Upper lobe of right lung (tissue), 1 donor: ENCODE measurements around the gene SLC26A8. TPM values are rescaled to one million over a fixed set of nuclear protein-coding genes. Genes with fewer than 3 reads are reported as not detected.
"Not testable (repeated sequence)": the region's sequence is repeated elsewhere in the genome, so short reads cannot be mapped to it uniquely, and the experiment has no call there.

ENCODE experiments used
- ATAC-seq: fragments of 200-7000 bp; cut with Tn5 transposase; one replicate; pipeline ENCODE4 v1.9.1; 2020; ENCODE audit warnings: mild to moderate bottlenecking, moderate library complexity
- DNase-seq: peaks from one replicate; pipeline ENCODE4 v3.0.0-alpha.2; 2020
- H3K27ac ChIP-seq: fragments of 200-600 bp; one replicate; pipeline ENCODE4 v1.8.0; 2022
- H3K27me3 ChIP-seq: fragments of 200-600 bp; one replicate; pipeline ENCODE4 v1.8.0; 2022; ENCODE audit warnings: mild to moderate bottlenecking
- H3K36me3 ChIP-seq: fragments of 200-600 bp; one replicate; pipeline ENCODE4 v1.8.0; 2022
- H3K4me1 ChIP-seq: fragments of 200-600 bp; one replicate; pipeline ENCODE4 v1.8.0; 2022
- H3K4me3 ChIP-seq: fragments of 200-600 bp; one replicate; pipeline ENCODE4 v1.8.0; 2022; ENCODE audit warnings: mild to moderate bottlenecking
- H3K9me3 ChIP-seq: fragments of 200-600 bp; one replicate; pipeline ENCODE4 v1.8.0; 2022
- CTCF ChIP-seq: fragments of 200-600 bp; IDR thresholded peaks from one replicate; pipeline ENCODE4 v1.8.0; 2022; ENCODE audit warnings: antibody characterized with exemption
- intact Hi-C: fragments of 100-400 bp; cut with DNase I; formaldehyde crosslinking; loops from one replicate; pipeline ENCODE4 v1.11.0; 2022
- total RNA-seq: library from RNA; stranded (reverse); fragmentation: NEBNext Ultra II Directional; extraction: Animal tissue kit (Norgen Biotek cat#: 25700); gene quantifications from one replicate; pipeline ENCODE4 v1.2.1, GENCODE V29; 2021
- donor health status: DM: no; HTN: yes; CAD: no; lungs with severe emphysema.

Gene SLC26A8
- total RNA-seq, 1 donor from 2014 or later, result 0.52 TPM

- intact Hi-C loops, result no loop called here
- Histone ChIP-seq H3K4me1 (no peaks in the 10 kb centered on the region), H3K9me3 (no peaks in the 10 kb centered on the region), H3K4me3 (no peak overlapping the region), H3K27ac (no peak overlapping the region), H3K27me3 (no peaks in the 10 kb centered on the region), H3K36me3 (no peaks in the 10 kb centered on the region)
- TF ChIP-seq CTCF, result no peak
- ATAC-seq, result no peak
- no peak for DNase-seq
Measured at GRCh38 chr6:35942355-35942754, 82.1 kb downstream of the SLC26A8 start.

DNA sequence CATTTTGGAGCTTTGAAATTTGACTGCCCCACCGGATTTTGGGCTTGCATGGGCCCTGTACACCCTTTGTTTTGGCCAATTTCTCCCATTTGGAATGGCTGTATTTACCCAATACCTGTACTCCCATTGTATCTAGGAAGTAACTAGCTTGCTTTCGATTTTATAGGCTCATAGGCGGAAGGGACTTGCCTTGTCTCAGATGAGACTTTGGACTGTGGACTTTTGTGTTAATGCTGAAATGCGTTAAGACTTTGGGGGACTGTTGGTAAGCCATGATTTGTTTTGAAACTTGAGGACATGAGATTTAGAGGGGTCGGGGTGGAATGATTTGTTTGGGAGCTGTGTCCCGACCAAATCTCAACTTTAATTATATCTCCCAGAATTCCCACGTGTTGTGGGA lies 83.3 kb downstream of the SLC26A8 start:
- ATAC-seq, H3K9me3 ChIP-seq, intact Hi-C loops, H3K4me1 ChIP-seq, DNase-seq, H3K36me3 ChIP-seq, H3K4me3 ChIP-seq, H3K27me3 ChIP-seq, H3K27ac ChIP-seq: not testable (repeated sequence)

DNA sequence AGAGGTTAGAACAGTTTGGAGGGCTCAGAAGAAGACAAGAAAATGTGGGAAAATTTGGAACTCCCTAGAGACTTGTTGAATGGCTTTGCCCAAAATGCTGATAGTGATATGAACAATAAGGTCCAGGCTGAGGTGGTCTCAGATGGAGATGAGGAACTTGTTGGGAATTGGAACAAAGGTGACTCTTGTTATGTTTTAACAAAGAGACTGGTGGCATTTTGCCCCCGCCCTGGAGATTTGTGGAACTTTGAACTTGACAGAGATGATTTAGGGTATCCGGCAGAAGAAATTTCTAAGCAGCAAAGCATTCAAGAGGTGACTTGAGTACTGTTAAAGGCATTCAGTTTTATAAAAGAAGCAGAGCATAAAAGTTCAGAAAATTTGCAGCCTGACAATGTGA lies 84.4 kb downstream of the SLC26A8 start:
- H3K9me3 ChIP-seq, H3K4me3 ChIP-seq, H3K27me3 ChIP-seq, intact Hi-C loops, H3K27ac ChIP-seq, DNase-seq, ATAC-seq, H3K4me1 ChIP-seq, H3K36me3 ChIP-seq: not testable (repeated sequence)

DNA sequence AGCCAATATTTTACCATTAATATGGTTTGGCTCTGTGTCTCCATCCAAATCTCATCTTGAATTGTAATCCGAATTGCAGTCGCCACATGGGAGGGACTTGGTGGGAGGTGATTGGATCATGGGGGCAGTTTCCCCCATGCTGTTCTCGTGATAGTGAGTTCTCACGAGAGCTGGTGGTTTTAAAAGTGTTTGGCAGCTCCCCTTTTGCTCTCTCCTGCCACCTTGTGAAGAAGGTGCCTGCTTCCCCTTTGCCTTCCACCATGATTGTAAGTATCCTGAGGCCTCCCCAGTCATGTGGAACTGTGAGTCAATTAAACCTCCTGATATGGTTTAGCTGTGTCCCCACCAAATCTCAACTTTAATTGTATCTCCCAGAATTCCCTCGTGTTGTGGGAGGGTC lies 85.2 kb downstream of the SLC26A8 start:
- H3K36me3 ChIP-seq, H3K9me3 ChIP-seq, ATAC-seq, H3K4me3 ChIP-seq, H3K27me3 ChIP-seq, DNase-seq, H3K4me1 ChIP-seq, H3K27ac ChIP-seq, intact Hi-C loops: not testable (repeated sequence)

DNA sequence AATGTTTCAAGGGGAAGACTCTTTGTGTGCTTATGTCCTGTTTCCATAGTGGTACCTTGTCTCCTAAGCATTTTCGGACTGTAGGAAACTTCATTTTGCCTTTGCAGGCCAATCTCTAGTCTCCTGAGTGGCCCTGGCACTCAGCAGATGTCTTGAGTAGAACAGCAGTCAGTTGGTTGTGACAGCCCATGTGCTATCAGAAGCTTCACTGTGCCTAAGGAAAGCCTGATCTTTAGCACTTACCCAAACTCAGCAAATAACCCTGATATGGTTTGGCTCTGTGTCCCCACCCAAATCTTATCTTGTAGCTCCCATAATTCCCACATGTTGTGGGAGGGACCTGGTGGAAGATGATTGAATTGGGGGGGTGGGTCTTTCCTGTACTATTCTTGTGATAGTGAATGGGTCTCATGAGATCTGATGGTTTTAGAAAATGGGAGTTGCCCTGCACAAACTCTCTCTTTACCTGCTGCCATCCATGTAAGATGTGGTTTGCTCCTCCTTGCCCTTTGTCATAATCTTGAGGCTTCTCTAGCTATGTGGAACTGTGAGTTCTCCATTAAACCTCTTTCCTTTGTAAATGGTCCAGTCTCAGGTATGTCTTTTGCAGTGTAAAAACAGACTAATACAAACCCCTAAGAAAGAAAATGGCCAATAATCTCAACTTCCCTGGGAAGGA lies 87.6 kb downstream of the SLC26A8 start:
- no peaks in the 10 kb centered on the region for H3K36me3 ChIP-seq
- H3K27ac ChIP-seq, result no peak overlapping the region
- no peaks in the 10 kb centered on the region for H3K27me3 ChIP-seq
- H3K9me3 ChIP-seq, result no peaks in the 10 kb centered on the region
- H3K4me1 ChIP-seq, result no peaks in the 10 kb centered on the region
- ATAC-seq, result no peak
- TF ChIP-seq CTCF, result no peak
- intact Hi-C loops, result no loop called here
- DNase-seq, result no peak
- no peak overlapping the region for H3K4me3 ChIP-seq

- intact Hi-C loops, result no loop called here
- ATAC-seq (no peak), DNase-seq (no peak)
- H3K27me3 ChIP-seq, result no peaks in the 10 kb centered on the region
- H3K27ac ChIP-seq, result no peak overlapping the region
- no peak overlapping the region for H3K4me3 ChIP-seq
- no peak for TF ChIP-seq CTCF
- no peaks in the 10 kb centered on the region for H3K9me3 ChIP-seq
- H3K4me1 ChIP-seq, result no peaks in the 10 kb centered on the region
- H3K36me3 ChIP-seq, result no peaks in the 10 kb centered on the region
Measured at GRCh38 chr6:35935469-35935868, 89.0 kb downstream of the SLC26A8 start.

DNA sequence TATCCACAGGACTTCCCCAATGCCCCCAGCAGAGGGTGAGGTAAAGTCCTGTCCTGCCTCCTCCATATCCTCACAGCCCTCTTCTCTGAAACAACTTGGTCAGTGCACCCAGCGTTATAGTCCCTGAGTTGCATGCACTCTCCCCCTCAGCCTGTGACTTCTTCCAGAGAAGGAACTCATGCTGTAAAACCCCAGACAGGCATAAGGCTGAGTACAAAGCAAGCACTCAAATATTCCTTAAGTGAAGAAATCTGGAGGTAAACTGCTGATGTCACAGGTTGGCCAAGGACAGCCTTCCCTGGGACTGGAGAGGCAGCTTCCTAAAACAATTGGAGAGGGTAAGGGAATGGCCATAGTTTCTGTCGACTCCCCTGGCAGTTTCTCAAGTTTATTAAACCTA lies 90.6 kb downstream of the SLC26A8 start:
- no peaks in the 10 kb centered on the region for H3K4me1 ChIP-seq
- H3K27ac ChIP-seq, result no peak overlapping the region
- H3K36me3 ChIP-seq, result no peaks in the 10 kb centered on the region
- DNase-seq (no peak), ATAC-seq (peak; percentile 82)
- no peak overlapping the region for H3K4me3 ChIP-seq
- TF ChIP-seq CTCF, result no peak
- intact Hi-C loops, result no loop called here
- H3K9me3 ChIP-seq, result no peaks in the 10 kb centered on the region
- H3K27me3 ChIP-seq, result no peaks in the 10 kb centered on the region

- H3K27me3 ChIP-seq, H3K9me3 ChIP-seq, intact Hi-C loops, H3K27ac ChIP-seq, DNase-seq, H3K36me3 ChIP-seq, ATAC-seq, H3K4me3 ChIP-seq, H3K4me1 ChIP-seq: not testable (repeated sequence)
Measured at GRCh38 chr6:35931873-35932272, 92.6 kb downstream of the SLC26A8 start.
